Mononuclear cell (primary cell): ENCODE measurements around the gene TASP1. TPM values are rescaled to one million over a fixed set of nuclear protein-coding genes. Genes with fewer than 3 reads are reported as not detected.
"Not testable (repeated sequence)": the region's sequence is repeated elsewhere in the genome, so short reads cannot be mapped to it uniquely, and the experiment has no call there.

Experiments used
- H3K27me3 ChIP-seq: 2 replicates; pipeline ENCODE4 v1.6.0; 2011; ENCODE audit warnings: low read length, control low read depth; ENCODE audit not compliant: insufficient read depth
- H3K4me1 ChIP-seq: 2 replicates; pipeline ENCODE4 v1.5.1; 2011; ENCODE audit warnings: mild to moderate bottlenecking, low read length, control low read depth; ENCODE audit not compliant: insufficient read depth
- H3K4me3 ChIP-seq: 2 replicates; pipeline ENCODE4 v1.5.1; 2011; ENCODE audit warnings: mild to moderate bottlenecking, low read length, moderate library complexity
- H3K9me3 ChIP-seq: 2 replicates; pipeline ENCODE4 v1.5.1; 2011; ENCODE audit warnings: low read depth, mild to moderate bottlenecking, control low read depth, low read length
- total RNA-seq: library from RNA; depleted of rRNA; stranded (reverse); fragments of >200 nt; gene quantifications from one replicate; pipeline ENCODE4 v1.2.3, GENCODE V29; 2012

Gene TASP1
- total RNA-seq, 1 donor: 8.6 TPM

DNA sequence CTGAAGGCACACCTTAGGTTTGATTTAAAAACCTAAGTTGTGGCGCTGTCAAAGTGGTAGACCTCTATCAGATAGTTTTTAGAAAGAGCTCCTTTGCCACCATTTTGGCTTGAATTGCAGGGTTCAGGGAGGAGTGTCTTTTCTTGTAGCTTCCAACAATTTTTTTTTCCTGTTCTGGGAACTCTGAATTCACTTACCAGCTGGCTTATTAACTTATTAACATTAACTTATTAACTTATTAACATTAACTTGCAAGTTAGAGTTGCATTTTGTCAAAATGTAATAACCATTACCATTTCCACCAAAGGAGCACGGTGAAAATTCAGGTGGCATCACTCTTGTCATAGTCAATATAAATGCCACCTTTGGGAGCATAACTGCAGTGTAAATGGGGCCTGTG is 235.7 kb downstream of the TASP1 start:
- H3K4me3 ChIP-seq: no peak overlapping the region
- no peaks in the 10 kb centered on the region for H3K4me1 ChIP-seq
- no peaks in the 10 kb centered on the region for H3K9me3 ChIP-seq
- no peaks in the 10 kb centered on the region for H3K27me3 ChIP-seq

DNA sequence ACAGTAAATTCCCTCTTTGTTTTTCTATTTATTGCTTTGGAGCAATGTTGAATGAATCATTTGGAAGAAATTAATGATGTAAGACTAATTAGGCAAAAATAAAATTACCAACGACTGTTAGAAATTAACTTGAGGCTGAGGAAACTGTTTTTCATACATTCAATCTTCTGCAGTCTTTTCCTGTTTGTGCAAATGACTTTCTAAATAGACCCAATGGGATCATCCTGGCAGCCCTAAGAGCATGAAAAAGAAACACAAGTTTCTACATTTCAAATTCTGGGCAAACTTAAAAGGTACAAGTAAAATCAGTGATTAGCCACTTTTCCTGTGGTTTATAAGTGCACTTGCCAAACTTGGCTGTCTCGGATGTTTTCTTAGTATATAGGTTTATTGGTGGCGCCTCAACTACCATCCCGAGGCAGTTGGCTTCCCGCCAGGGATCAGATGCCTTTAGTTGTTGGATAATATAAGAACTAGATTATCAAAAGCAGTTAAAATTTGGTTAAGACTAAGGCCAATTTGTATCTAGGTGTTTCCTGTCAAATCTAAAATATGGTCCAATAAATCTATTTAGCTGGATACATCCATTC is 236.5 kb downstream of the TASP1 start:
- Histone ChIP-seq H3K9me3 (no peaks in the 10 kb centered on the region), H3K4me3 (no peak overlapping the region), H3K4me1 (no peaks in the 10 kb centered on the region), H3K27me3 (no peaks in the 10 kb centered on the region)

DNA sequence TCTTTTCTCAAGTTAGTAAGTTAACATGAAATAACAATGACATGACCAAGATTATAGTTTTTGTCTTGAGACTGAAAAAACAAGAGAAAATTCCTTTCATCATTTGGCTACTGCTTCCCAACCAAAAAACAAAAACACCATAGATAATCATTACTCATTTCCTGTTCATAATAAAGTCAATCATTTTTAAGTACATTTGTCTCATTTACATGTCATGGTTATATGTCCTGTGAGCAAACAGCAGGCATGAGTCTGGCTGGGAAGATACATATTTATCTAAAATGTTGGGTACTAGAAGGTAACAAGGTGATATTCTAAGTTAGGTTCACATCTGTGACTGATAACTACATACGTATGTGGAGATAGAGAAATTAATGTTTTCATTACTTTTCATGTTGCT is 237.1 kb downstream of the TASP1 start:
- H3K4me1 ChIP-seq: no peaks in the 10 kb centered on the region
- H3K9me3 ChIP-seq: no peaks in the 10 kb centered on the region
- no peak overlapping the region for H3K4me3 ChIP-seq
- no peaks in the 10 kb centered on the region for H3K27me3 ChIP-seq

DNA sequence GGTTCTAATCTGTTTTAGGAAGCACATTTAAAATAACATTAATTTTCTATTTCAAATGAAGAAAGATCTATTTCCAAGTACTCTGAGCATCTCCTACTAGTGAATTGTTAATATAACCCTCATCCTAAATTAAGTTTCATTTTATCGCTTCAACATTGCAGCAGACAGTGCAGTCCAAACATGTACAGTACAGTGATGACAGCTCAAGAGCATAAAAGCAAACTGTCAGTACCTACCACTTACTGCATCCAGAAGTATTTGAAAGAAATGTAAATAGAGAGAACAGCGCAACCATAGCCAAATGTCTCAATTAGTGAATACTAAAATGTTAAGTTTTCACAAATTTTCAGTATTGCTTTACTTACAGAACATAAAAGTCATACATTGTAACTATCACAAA is 238.3 kb downstream of the TASP1 start:
- no peaks in the 10 kb centered on the region for H3K27me3 ChIP-seq
- H3K4me1 ChIP-seq: no peaks in the 10 kb centered on the region
- no peaks in the 10 kb centered on the region for H3K9me3 ChIP-seq
- no peak overlapping the region for H3K4me3 ChIP-seq

DNA sequence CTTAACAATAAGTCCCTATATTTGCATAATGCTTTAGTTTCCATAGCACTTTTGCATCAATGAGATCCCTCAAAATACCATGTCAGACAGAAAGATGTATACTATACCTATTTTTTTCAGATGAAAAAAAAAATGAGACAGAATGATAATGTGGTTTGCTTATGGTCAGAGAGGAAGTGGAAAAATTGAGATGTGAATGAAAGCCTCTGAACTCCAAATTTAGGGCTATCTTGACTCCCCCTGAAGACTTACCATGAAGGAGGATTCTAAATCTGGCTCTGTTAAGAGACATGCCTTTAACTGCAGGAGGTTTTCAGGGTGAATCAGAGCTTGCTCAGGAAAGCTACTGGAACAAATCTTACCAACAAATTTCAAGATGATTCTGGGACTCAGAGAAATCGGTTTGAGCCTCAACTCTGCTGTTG is 241.4 kb downstream of the TASP1 start:
- no peak overlapping the region for H3K4me3 ChIP-seq
- H3K27me3 ChIP-seq: no peaks in the 10 kb centered on the region
- H3K9me3 ChIP-seq: no peaks in the 10 kb centered on the region
- no peaks in the 10 kb centered on the region for H3K4me1 ChIP-seq

DNA sequence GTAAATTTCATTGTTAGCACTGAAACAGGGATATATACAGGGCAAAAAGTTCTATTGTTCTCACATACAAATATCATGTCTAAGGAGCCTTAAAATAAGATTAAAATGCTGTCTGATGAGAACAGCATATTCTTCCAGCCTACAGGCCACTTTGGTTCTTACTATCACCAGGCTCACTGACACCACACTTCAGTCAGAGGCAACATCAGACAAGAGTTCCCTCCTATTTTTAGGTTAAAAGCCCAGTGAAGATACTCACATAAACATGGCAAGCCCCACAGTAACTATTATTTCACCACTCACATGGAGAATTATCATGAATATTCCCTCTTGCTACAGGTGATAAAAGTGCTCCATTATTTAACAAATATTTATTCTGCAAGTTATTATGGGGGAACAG is 241.9 kb downstream of the TASP1 start:
- Histone ChIP-seq H3K4me1 (no peaks in the 10 kb centered on the region), H3K4me3 (no peak overlapping the region), H3K9me3 (no peaks in the 10 kb centered on the region), H3K27me3 (no peaks in the 10 kb centered on the region)

DNA sequence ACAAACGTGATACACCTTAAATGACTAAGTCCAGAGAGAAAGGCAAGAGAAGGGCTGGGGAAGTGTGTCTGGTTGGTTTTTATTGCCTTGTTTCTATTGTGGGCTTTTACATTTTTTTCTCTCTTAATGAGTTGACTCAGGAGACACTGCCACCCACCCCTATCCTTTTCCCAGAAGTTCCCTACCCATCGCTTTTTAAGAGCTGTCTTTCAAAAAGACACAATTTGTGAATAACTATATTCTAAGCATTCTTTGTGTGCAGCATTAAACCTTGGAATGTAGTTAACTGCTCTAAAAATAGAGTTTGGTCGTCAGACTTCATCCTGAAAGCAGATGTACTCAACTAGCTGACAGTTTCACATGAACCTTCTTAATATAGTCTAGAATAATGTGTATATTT is 242.7 kb downstream of the TASP1 start:
- Histone ChIP-seq H3K27me3 (no peaks in the 10 kb centered on the region), H3K4me3 (no peak overlapping the region), H3K9me3 (no peaks in the 10 kb centered on the region), H3K4me1 (no peaks in the 10 kb centered on the region)

DNA sequence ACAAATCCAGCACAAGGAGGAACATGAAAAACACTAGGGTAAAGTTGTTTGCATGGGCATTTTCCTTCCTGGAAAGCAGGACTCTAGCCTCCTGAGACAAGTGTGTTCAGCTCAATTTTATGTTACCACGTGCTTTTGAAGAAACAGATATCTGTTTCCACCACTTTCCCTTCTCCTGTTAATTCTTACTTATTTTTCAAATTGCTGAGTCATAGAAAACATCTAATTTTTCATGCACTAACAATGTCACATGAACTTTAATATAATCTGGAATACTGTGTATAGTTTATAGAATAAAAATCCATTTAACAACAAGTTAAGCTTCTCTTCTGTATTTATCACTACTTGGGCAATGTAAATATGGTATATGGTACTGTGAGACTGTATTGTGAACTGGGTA is 243.5 kb downstream of the TASP1 start:
- Histone ChIP-seq H3K4me1 (no peaks in the 10 kb centered on the region), H3K4me3 (no peak overlapping the region), H3K27me3 (no peaks in the 10 kb centered on the region), H3K9me3 (no peaks in the 10 kb centered on the region)

DNA sequence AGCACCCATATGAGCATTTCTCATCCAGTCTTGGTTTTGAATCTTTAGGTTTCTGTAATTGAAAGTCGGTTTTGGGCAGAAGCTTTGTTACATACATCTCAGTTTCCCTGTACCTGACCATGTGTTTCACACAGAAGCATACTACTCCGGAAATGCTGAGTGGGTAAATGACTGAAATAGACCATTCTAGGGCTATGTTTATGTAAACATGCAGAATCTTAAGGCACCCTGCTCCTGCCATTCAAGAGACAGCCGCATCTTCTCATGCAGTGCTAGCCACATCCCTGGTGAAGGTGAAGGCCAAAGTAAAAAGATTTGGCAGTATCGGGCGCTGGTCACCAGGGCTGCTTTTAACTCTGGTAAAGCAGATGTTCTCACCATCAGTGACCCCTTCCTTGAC is 246.3 kb downstream of the TASP1 start:
- Histone ChIP-seq H3K27me3 (no peaks in the 10 kb centered on the region), H3K9me3 (no peaks in the 10 kb centered on the region), H3K4me3 (no peak overlapping the region), H3K4me1 (no peaks in the 10 kb centered on the region)

DNA sequence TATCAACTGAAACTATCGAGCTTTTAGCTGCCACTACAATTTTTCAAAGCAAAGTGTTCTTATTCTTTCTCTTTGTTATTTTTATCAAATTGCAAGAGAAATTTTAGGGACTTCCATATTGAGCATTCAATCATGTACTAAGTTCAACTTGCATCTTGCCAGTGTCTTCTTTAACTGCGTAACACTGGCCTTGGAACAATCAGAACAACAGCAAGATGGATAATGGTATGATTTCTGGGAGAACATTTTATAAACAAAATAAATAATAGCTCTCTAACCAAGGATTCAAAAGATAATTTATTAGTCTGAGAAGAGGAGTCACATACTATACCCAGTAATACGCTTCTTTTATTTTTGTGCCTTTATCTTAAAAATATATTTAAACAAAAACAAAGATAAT is 249.6 kb downstream of the TASP1 start:
- Histone ChIP-seq H3K27me3 (no peaks in the 10 kb centered on the region), H3K9me3 (no peaks in the 10 kb centered on the region), H3K4me3 (no peak overlapping the region), H3K4me1 (no peaks in the 10 kb centered on the region)

DNA sequence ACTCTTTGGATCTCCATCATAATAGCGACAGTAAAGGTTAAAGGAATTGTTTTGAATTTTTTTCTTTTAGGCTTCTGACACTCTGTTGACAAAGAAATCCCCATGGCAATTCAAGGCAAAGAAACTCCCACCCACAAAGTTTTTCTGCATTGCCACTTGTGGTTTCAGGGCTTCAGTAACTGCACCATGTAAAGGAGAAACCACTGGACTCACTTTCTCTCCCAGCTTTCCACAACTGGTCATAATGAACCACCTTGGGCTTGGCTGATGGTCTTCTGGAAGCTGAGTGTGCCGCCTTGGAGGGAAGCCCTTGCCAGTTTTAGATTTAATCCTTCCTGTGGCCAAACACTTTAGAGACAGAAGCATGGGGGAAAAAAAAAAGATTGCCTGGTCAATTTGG is 254.6 kb downstream of the TASP1 start:
- H3K4me1 ChIP-seq: no peaks in the 10 kb centered on the region
- no peaks in the 10 kb centered on the region for H3K27me3 ChIP-seq
- H3K4me3 ChIP-seq: no peak overlapping the region
- H3K9me3 ChIP-seq: no peaks in the 10 kb centered on the region

DNA sequence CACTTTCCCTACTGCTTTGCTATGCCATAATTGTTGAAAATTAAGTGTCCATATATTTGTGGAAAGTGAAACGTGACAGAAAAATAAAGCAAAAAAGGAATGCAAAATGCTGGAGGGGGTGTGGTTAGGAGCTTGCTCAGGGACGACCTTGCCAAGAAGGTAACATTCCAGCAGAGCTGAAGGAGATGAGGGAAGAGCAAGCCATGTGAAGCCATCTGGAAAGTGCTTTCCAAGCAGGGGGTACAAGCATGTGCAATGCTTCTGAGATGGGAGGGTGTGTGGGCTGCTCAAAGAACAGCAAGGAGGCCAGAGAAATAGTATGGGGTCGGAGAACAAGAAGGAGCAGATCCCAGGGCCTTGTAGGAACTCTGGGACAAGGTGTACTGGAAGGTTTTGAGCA is 255.9 kb downstream of the TASP1 start:
- no peaks in the 10 kb centered on the region for H3K27me3 ChIP-seq
- H3K4me3 ChIP-seq: no peak overlapping the region
- H3K4me1 ChIP-seq: no peaks in the 10 kb centered on the region
- no peaks in the 10 kb centered on the region for H3K9me3 ChIP-seq

DNA sequence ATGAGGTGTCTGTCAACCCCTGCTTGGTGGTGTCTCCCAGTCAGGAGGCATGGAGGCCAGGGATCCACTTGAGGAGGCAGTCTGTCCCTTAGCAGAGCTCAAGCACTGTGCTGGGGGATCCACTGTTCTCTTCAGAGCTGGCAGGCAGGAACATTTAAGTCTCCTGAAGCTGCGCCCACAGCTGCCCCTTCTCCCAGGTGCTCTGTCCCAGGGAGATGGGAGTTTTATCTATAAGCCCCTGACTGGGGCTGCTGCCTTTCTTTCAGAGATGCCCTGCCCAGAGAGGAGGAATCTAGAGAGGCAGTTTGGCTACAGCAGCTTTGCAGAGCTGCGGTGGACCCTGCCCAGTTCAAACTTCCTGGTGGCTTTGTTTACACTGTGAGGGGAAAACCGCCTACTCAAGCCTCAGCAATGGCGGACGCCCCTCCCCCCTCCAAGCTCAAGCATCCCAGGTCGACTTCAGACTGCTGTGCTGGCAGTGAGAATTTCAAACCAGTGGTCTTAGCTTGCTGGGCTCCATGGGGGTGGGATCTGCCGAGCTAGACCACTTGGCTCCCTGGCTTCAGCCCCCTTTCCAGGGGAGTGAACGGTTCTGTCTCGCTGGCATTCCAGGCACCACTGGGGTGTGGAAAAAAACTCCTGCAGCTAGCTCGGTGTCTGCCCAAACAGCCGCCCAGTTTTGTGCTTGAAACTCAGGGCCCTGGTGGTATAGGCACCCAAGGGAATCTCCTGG is 258.1 kb downstream of the TASP1 start:
- H3K27me3 ChIP-seq, H3K4me1 ChIP-seq, H3K4me3 ChIP-seq, H3K9me3 ChIP-seq: not testable (repeated sequence)

DNA sequence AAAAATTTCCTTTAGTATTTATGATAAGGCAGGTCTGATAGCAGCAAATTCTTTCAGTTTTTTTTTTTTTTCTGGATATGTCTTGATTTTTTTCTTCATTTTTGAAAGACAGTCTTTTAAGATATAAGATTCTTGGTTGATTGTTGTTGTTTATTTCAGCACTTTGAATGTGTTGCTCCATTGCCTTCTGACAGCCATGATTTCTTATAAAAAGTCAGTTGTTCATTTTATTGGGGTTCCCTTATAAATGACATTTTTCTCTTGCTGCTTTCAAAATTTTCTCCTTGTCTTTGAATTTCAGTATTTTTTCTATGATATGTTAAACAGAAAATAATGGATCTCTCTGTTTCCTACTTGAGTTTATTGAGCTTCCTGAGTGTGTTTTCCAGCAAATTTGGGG is 265.3 kb downstream of the TASP1 start:
- Histone ChIP-seq H3K9me3 (no peaks in the 10 kb centered on the region), H3K27me3 (no peaks in the 10 kb centered on the region), H3K4me3 (no peak overlapping the region), H3K4me1 (no peaks in the 10 kb centered on the region)

DNA sequence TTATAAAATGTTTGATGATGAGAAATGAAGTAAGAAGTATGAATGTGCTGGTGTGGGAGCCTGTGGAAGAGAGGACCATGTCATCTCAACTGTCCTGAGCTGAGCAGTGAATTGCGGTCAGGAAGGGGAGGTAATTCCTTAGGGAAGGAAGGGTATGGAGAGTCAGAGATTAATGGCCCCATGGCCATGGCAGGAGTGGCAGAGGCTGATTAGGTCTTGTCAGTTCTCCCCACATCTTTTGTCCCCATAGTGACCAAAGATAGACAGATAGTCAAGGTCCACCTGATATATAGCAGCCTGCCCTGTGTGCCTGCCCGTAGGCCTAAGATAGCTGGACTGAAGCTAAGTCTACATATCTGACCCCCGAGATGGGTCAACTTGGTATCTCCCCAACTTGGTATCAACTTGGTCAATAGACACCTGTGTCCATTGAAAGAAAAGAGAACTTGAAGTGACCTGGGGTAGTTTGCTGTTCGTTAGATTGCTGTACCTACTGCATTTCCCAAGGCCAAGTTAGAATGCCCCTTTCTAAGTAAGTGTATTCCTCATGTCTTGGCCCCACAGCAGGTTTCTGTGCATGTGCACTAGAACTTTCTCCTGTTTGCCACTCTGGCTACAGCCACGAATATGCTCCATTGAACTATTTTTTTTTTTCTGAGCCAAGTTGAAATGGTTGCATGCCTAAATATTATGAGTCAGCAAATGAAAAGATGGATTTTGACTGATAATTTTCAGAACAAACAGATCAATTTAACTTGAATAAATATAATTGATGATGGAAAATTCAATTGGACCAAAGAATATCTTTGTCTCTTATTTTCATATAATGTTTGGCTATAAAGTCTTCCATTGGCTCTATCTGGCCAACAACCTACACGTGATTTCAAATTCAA is 274.2 kb downstream of the TASP1 start:
- Histone ChIP-seq H3K4me3 (no peak overlapping the region), H3K27me3 (no peaks in the 10 kb centered on the region), H3K9me3 (no peaks in the 10 kb centered on the region), H3K4me1 (no peaks in the 10 kb centered on the region)
